ENCODE results near the gene SLC16A9.
"Not testable (repeated sequence)": the region's sequence is repeated elsewhere in the genome, so short reads cannot be mapped to it uniquely, and the experiment has no call there.

SLC16A9 gene, protein sequence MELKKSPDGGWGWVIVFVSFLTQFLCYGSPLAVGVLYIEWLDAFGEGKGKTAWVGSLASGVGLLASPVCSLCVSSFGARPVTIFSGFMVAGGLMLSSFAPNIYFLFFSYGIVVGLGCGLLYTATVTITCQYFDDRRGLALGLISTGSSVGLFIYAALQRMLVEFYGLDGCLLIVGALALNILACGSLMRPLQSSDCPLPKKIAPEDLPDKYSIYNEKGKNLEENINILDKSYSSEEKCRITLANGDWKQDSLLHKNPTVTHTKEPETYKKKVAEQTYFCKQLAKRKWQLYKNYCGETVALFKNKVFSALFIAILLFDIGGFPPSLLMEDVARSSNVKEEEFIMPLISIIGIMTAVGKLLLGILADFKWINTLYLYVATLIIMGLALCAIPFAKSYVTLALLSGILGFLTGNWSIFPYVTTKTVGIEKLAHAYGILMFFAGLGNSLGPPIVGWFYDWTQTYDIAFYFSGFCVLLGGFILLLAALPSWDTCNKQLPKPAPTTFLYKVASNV

DNA sequence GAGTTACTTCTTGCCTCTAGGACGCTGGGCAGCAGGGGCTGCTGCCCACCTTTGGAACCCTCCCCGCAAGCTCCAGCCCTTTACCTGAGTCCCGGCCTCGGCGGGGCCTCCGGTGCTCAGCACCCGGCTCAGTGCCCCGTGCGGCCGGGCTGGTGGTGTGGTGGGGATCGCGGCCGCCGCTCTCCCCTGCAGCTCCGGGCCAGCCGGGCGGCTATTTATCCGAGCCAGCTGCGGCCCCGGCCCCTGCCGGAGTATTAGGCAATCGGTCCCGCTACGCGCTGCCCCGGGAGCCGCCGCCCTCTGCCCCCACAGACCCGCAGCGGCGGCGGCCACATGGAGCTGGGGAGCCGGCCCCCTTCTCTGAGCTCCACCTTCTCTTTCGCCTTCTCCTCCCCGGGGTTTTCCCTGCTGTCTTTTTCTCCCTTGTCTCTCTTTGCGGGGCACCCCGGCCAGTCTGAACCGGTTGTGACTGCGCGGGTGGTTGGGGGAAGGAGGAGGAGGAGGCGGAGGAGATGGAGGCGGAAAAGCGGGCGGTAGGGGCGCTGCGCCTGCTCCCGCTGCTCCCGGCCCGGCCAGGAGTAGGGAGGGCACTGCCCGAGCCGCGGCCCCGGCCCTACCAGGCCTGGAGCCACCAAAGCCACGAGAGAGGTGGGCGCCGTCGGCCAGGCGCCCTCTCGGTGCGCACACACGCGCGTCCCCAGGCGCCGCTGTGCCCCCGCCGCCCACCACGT lies at the start of gene SLC16A9:
Gene SLC16A9 (minus strand): TSS at position 456 of the 731 bp plus-strand sequence. CDS start 25,559 bp downstream, outside the sequence.
- DNase-seq = peak; percentile 34

DNA sequence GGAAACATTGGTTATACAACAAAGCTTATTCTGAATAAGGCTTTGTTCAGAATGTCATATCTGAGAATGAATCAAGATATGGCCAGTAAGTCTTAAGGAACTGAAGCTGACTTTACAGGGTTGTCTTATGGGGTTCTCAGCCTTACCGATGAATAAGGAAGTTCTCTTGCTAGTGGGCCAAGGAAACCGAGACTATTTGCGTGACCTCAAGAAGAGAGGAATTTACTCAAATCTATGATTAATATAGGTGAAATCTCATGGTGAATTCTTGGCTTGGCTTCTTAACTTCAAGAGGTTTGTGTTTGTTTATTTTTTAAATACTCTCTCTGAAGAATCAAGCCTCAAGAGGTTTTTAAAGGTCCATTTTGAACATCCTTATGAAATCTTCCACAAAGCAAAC lies 48.3 kb upstream of the SLC16A9 start:
- DNase-seq = no peak

DNA sequence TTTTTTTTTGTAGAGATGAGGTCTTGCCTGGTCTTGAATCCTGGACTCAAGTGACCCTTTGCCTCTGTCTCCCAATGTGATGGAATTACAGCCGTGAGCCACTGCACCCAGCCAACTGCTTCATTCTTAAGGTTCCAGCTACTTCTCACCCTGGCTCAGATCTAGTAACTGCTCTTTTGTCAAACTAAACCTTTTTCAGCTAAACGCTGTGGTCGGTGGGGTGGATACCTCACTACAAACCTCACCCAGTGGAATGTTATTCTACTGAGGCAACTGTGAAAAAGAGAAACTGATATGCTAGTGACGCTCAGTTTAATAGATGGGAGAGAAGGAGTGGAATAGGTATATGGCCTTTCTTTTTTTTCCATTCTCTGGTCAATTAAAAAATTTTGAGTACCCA lies 45.3 kb upstream of the SLC16A9 start:
- no peak for DNase-seq

DNA sequence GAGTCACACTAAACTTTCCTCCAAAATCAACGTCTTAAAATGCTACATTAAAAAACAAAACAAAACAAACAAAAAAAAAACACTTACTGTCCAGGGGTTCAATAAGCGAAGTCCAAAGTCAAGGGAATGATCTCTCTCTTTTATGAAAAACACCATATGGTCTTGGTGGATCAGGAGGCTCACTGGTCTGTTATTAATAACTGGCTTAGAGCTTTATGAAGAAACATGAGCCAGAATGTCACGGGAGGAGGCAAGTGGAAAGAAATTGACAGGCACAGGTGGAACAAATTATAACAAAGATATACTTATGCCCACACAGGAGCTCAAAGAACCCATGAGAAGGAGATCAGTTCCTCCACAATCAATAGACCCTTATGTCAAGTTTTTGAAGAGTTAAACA lies 43.6 kb upstream of the SLC16A9 start, which contains the start of gene MRLN:
Gene MRLN (minus strand): TSS at position 189 of the 400 bp plus-strand sequence.
- no peak for DNase-seq

DNA sequence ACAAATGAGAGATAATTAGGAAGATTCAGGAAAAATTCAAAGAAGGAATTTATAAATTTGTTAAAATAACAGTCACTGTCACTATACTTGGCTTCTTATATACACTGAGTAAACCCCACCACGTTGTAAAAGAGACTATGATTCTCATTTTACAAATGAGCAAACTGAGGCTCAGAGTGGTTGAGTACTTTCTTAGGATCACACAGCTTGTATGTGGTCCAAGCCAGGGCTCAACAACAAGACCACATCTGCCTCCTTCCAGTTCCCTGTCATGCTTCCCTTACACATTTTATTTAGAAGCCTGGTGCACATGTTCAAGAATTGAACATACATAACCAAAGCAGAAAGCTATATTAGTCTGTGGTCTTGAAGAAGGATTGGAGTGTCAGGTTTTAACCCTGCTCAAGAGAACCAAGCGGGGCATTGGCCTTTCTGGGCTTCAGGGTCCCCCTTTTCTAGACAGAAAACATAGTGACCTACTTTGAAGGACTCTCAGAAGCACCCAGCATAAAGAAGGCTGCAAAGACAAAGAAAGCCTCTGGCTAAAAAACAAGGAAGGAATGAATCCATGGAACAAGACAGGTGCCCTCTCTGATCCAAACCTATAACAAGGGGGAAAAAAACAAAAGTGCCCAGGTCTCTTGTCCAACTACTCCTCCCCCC lies 42.8 kb upstream of the SLC16A9 start:
- no peak for DNase-seq

DNA sequence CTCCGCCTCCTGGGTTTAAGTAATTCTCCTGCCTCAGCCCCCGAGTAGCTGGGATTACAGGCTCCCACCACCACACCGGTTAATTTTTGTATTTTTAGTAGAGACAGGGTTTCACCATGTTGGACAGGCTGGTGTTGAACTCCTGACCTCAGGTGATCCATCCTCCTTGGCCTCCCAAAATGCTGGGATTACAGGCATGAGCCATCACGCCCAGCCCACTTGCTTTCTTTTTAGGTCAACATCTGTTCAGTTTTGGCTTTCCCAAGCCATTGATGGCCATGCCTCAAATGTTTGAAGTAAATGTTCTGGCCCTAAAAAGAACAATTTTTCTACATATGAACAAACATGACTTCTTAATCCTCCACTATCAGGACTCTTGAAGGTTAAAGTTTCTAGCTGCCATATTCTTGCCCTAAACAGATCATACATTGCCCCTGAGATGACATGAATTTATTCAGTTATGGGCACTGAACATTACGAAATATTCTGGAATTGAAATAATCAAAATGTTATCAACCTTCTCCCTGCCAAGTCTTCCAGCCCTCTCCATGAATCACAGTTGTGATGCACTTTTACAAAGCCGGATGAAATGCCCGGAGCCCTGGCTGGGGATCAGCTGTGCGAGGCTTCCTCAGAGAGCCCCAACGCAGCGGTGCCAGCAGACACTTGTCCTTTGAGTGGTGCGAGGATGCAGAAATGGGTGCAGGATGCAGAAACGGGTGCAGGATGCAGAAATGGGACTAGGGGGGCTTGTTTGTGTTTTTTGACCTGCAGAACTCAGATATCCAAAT lies 40.7 kb upstream of the SLC16A9 start:
- DNase-seq = no peak

DNA sequence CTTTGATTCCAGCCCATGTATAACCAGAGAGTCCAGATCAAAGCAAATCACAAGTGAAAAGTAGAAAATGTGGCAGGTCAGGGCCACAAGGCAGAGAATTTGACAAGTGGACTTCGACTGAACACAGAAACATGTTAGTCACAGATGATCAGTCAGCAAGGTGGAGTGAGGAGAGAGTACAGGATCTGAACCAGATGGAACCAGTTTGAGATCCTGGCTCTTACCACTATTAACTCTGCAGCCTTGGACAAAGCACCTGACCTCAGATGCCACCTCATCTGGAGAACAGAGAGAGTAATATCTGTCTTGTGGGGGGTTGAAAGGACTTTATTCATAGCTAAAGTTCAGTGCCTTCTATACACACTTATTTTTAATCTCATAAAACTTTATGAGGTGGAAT lies 39.2 kb upstream of the SLC16A9 start:
- no peak for DNase-seq

DNA sequence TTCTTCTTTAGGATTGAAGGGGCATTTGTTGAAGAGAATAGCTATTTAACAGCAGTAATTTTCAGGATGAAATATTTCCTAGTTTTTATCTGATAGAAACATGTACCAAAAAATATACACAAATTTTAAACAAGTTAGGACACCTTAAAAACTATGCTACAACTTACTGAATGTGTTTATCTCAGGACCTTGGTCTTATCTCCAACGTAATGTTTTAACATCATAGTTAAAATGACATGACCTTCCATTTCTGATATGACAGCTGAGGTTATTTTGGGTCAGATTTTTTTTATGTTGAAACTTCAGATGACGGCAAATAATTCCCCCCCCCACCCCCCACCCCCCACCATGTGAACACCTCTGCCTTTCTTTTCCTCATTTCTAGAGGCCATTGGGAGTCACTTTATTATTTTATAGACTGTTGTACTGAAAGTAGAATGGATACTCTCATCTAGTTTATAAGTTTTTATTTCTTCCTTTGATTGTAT lies 35.6 kb upstream of the SLC16A9 start:
- DNase-seq = no peak

DNA sequence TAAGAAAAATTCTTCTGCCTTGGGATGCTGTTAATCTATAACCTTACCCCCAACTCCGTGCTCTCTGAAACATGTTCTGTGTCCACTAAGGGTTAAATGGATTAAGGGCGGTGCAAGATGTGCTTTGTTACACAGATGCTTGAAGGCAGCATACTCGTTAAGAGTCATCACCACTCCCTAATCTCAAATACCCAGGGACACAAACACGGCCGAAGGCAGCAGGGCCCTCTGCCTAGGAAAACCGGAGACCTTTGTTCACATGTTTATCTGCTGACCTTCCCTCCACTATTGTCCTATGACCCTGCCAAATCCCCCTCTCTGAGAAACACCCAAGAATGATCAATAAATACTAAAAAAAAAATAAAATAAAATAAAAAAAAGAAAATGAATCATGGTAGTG lies 35.1 kb upstream of the SLC16A9 start:
- not testable (repeated sequence) for DNase-seq

DNA sequence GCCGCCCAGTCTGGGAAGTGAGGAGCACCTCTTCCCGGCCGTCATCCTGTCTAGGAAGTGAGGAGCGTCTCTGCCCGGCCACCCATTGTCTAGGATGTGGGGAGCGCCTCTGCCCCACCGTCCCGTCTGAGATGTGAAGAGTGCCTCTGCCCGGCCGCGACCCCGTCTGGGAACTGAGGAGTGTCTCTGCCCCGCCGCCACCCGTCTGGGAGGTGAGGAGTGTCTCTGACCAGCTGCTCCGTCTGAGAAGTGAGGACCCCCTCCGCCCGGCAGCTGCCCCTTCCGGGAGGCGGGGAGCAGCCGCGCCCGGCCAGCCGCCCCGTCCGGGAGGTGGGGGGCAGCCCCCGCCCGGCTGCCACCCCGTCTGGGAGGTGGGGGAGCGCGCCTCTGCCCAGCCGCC lies 34.5 kb upstream of the SLC16A9 start:
- DNase-seq = not testable (repeated sequence)

DNA sequence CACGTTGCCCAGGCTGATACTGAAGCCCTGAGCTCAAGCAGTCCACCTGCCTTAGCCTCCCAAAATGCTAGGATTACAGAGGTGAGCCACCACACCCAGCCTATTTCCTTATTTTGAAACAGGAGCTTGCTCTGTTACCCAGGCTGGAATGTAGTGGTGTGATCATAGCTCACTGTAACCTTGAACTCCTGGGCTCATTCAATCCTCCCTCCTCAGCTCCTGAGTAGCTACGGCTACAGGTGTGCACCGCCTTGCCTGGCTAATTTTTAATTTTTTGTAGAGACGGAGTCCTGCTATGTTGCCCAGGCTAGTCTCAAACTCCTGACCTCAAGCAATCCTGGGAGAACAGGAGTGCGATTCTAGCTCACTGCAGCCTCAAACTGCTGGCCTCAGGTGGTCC lies 31.9 kb upstream of the SLC16A9 start:
- no peak for DNase-seq

DNA sequence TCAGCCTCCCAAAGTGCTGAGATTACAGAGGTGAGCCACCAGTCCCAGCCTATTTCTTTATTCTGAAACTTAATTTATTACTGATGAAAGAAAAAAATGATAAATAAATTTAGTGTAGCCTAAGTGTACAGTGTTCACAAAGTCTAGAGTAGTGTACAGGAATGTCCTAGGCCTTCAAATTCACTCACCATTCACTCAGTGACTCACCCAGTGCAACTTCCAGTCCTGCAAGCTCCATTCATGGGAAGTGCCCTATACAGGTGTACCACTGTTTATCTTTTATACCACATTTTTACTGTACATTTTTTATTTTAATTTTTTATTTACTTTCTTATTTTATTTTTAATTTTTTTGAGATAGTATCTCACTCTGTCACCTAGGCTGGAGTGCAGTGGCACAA lies 31.4 kb upstream of the SLC16A9 start:
- no peak for DNase-seq

DNA sequence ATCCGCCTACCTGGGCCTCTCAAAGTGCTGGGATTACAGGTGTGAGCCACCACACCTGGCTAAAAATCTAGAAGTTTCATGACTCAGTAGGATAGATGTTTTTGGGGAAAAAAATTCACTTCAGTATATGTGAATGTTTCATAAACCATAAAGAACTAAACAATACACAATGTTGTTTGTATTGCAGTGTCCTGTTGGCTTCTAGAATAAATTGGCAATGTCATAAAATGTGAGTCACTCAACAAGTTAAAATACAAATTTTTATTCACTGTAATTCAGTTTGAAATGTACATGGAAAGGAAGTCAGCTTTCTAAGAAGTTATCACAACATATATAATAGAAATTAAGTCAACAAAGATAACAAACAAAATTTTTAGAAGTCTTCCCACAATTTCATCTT lies 27.1 kb upstream of the SLC16A9 start:
- no peak for DNase-seq

DNA sequence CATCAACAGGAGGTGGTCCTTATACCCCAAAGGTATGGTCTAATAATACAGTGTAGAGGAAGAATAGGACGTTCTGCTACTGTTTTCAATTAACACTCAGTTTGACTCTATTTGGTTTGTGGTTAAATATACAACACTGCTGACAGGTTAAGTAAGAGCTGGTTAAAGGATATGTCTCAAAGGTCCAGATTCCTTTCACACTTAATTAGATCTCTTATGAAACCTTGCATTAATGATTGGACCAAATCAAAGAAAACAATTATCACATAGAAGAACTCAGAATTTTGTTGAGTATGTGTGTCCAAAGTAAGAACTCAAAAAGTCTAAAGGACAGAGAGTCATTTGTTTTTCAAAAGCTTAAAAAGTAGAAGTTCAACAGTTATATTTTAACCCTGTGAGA lies 25.6 kb upstream of the SLC16A9 start:
- no peak for DNase-seq

DNA sequence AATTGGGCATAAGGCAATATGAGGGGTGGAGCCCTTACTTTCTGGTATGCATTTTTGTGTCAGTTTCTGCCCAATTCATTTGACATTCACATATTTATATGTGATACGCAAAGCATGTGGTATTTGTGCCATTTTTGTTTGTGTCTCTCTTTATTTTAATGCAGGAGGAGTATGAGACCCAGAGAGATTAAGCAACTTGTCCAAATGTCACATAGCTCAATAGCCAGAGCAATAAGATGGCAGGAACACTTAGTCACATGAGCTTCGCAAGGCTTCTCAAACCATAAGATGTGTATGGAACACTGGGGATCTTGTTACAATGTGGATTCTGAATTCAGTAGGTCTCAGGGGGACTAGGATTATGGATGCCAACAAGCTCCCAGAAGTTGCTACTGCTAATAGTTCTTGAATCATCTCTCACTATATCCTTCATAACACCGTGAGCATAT lies 24.4 kb upstream of the SLC16A9 start:
- DNase-seq = no peak

DNA sequence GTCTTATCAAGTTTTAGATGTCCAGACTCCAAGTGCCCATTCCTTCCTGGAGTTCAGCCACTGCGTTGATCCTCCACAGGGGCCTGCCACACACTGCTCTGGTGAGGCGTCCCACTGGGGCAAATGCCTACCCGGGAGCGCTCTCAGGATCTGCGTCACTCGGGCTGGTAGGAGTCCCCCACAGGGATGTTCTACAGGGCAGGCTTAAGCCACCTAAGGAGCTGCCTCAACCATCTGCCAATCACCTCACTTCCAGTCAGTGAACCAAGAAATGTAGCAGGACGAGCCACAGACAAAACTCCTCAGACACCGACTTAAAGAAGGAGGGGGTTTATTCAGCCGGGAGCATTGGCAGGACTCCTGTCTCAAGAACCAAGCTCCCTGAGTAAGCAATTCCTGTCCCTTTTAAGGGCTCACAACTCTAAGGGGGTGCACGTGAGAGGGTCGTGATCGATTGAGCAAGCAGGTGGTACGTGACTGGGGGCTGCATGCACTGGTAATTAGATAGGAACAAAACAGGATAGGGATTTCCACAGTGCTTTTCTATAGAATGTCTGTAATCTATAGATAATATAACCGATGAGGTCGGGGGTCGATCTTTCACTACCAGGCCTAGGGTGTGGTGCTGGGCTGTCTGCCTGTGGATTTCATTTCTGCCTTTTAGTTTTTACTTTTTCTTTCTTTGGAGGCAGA lies 23.8 kb upstream of the SLC16A9 start:
- DNase-seq = not testable (repeated sequence)

DNA sequence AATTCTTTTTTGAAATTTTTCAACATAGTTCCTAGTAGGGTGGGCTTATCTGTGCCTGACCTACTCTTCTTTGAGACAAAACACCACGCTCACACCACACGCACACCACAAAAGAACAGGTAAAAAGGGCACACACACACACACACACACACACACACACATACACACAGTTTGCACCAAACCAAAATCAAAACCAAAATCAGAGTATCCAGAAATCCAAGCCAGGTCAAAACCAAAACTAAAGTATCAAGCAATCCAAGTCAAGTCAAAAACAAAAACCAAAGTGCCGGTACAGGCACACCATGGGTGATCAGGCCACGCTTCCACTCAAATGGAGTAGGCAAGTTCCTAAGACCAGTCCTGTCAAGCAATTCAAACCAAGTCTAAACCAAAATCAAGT lies 23.2 kb upstream of the SLC16A9 start:
- DNase-seq = not testable (repeated sequence)

DNA sequence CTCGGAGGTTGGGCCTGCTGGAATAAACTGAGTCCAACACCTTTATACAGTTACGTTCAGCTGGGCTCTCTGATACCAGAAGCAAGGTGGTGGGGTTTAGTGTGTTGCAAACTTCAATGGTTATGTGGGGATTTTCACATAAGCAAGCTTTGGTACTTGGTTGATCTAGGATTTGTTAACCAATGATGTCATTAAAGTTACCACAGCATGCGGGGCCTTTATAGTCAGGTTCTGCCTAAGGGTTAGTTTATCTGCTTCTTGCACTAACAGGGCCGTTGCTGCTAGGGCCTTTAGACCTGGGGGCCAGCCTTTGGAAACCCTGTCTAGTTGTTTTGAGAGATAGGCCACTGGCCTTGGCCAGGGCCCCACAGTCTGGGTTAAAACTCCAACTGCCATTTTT lies 19.5 kb upstream of the SLC16A9 start:
- not testable (repeated sequence) for DNase-seq

DNA sequence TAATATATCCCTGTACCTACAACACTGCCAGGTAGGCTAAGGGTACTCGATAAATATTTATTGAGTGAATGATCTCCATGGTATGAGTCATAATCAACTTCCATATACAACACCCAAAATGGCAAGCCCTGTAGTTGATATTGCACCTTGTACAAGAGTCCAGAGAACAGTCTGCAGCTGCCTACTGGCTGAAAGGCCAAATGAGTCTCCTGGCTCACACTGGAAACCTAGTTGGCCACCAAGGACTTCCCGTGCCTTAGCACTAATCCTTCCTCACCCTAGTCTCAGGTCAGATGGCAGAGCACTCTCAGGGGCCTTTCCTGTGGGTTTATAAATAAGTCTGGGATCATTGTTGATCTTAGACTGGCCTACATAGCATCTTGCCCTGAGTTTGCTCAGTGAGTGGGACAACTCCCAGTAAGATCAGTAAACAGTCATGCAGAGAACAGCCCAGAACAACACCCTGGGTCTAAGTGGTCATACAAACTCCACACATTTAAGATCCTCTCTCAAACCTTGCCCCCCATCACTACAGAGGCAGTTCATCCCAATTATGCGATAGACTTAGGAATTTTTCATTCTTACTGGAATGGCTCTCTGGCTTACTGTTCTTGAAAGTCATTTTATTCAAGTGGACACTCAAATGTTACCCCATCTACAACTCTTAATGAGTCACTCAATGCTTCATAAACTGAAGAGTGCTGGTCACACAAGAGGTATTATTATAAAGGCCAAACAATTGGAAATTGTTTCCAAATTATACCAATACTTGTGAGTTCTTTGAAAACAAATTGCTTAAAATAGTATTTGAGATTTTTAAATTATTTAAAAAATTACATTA lies 14.7 kb upstream of the SLC16A9 start:
- DNase-seq = no peak

DNA sequence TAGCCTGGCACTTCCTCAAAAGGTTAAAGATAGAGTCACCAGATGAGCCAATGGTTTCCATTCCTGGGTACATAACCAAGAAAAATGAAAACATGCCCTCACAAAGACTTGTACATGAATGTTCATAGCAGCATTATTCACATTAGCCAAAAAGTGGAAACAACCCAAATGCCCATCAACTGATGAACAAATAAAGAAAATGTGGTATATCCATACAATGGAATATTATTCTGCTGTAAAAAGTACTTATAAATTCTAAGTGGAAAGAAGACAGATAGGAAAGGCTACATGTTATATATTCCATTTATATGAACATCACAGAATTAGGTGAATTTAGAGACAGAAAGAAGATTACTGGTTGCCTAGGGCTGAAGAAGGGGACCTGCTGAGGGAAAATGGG lies 10.7 kb upstream of the SLC16A9 start:
- DNase-seq = no peak

DNA sequence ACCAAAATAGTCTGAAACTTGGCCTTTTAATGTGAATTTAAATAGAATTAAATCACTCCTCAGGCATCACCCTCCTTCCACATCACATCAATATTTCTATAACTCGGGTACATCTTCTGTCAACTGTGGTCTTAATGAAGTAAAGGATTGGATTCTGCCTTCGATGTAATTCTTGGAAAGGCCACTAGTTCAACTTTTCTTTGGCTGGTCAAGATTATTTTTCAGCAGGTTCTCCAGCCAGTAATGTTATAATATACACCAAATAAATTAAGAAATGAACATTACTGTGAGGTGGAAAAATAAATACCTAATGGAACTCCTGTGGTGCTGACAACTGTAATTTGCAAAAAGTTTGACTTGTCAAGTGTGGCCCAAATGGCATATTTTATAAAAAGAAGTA lies 9.7 kb upstream of the SLC16A9 start:
- DNase-seq = no peak

All from NCI-H510A (cell line).